GM19468 (cell line): ENCODE measurements around the gene HLA-DMB.

Source experiments
- ATAC-seq: cut with Tn5 transposase; IDR thresholded peaks from one replicate; pipeline ENCODE4 v1.9.1; 2021; ENCODE audit warnings: mild to moderate bottlenecking, moderate library complexity, moderate number of reproducible peaks; ENCODE audit not compliant: unreplicated experiment; ENCODE audit errors: extremely low read depth

HLA-DMB gene

GRCh38 chr6:32972353-32973143 is 31.7 kb upstream of the HLA-DMB start:
- no peak for ATAC-seq

DNA sequence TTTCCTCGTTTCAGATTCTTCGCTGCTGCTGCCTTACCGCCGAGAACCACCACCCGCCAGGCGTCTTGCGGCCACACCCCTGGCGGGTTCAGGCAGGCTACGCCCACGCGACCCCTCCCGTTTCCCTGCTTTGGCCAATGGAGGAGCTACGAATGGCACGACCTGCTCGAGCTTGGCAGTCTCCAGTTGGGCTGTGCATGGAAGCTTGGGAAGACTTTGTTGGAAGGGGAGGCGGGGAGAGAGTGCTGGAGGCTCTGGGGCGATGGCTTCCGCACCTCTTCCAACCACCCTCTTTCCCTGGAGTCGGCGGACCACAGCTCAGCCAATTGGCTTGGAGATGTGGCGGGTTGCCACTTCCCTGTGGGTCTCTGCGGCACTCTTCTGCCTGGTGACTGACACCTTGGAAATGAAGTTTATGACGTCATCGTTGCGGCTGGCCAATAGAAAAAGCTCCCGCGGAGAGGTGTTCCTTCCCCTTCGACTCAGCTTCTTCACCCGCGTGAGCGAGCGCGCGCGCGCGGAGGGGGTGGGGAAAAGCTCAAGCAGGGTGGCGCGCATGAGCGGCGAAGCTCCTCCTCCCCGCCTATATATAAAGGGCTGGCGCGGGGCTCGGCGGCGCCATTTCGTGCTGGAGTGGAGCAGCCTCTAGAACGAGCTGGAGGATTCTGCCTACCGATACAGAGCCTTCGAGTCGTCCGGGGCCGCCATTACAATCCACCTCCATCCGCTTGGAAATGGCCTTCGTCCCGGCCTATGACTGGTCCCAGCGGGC is 30.9 kb upstream of the HLA-DMB start:
- ATAC-seq: peak; percentile 23

- no peak for ATAC-seq
These were observed 30.4 kb upstream of the HLA-DMB start for GRCh38 chr6:32971242-32971580.

GRCh38 chr6:32970413-32971241 is 29.8 kb upstream of the HLA-DMB start:
- ATAC-seq: no peak

GRCh38 chr6:32969685-32970412 is 29.0 kb upstream of the HLA-DMB start:
- ATAC-seq: no peak

DNA sequence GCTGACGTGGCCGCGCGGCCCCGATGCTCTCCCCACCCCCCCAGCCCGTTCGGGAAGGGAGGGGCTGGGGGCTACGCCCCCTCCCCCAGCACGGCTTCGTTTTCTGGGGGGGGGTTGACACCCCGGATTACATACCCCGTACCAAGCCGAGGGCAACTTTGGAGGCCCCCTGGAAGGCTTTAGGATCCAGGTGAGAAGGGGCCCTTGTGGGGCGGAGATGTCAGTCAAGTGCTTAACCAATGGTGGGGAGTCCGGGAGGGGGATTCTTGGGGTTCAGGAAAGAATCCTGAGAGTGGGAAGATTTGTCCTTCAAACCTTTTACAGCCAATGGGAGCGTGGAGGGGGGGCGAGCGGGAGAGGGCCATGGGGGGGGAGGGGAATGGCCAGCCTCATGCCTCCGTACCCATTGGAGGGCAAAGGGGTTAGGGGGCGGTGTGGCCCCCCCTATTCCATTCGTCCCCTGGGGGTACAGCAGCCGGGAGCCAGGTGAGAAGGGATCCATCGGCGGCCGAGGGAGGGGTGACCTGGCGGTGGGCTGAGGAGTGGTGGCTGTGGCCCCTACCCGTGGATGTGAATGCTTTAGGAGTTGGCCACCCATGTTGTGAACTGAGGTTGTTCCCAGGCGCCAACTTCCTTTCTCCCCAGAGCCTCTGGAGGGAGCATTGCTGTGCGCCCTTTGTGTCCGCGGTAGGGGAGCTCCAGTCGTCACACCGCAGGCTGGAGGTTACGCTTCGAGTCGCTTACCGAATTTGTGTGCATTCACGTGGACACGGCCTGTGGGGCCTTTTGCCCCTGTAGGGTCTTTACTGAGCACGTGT is 28.2 kb upstream of the HLA-DMB start:
- no peak for ATAC-seq

DNA sequence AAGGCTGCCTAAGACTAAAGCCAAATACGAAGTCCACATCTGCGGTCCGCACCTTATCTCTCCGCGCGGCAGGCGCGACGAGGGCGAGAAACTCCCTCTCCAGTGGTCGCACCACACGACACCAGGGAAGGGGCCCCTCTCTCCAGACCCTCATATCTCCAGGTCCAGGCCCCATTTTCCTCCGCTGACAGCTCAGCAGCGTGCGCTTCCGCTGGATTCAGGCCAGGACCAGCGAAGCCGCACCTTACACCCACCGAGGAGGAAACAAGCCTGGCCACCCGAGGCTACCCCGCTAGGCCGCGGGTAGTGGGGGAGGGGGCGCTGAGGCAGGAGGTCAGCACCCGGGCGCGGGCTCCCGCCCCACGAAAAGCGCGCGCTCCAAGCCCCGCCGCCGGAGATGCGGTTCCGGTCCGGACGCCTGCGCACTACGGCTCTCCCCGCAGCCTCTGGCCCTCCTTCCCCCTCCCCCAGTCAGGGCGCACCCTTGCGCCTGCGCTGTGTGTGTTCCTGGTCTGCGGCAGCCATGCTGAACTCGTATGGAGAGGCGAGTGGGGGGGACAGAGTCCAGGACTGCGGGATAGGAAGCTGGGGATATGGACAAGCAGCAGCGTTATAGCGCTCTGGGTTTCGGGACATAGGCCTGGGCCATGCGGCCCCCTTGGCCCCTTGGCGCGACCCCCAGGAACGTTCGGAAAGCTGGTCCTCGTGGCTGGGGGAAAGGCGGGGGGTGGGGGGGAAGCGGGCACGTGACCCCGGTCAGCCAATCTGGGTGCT is 27.5 kb upstream of the HLA-DMB start, which contains the start of gene BRD2:
Gene BRD2 (plus strand): TSS at position 502 of the 774 bp plus-strand sequence. CDS start 4,305 bp downstream, outside the sequence.
- ATAC-seq: no peak

GRCh38 chr6:32967151-32968091 is 26.6 kb upstream of the HLA-DMB start:
- no peak for ATAC-seq

GRCh38 chr6:32964776-32965175 is 23.9 kb upstream of the HLA-DMB start:
- ATAC-seq: no peak

- no peak for ATAC-seq
These were observed 23.0 kb upstream of the HLA-DMB start for GRCh38 chr6:32963866-32964265.

- ATAC-seq: no peak
These were observed 21.5 kb upstream of the HLA-DMB start for GRCh38 chr6:32962213-32962826.

- ATAC-seq: no peak
These were observed 19.7 kb upstream of the HLA-DMB start for GRCh38 chr6:32960563-32960962.

- ATAC-seq: no peak
These were observed 15.3 kb upstream of the HLA-DMB start for GRCh38 chr6:32956176-32956575.

- ATAC-seq: no peak
These were observed 14.4 kb upstream of the HLA-DMB start for GRCh38 chr6:32954986-32955802.

GRCh38 chr6:32954267-32954666 is 13.4 kb upstream of the HLA-DMB start:
- no peak for ATAC-seq

GRCh38 chr6:32953775-32954174 is 12.9 kb upstream of the HLA-DMB start:
- ATAC-seq: no peak
